ENCODE results near the gene P2RY13. TPM values are rescaled to one million over a fixed set of nuclear protein-coding genes. Genes with fewer than 3 reads are reported as not detected.

Gene P2RY13
- total RNA-seq, 3 donors from 2014 or later: 0.29 to 1.9 (median 1.5) TPM

GRCh38 chr3:151282921-151283320 is 46.4 kb downstream of the P2RY13 start:
- DNase-seq (no peak), ATAC-seq (peak; percentile 68)
- no peak overlapping the region for H3K4me3 ChIP-seq
- intact Hi-C loops (cut with DNase I, micrococcal nuclease): loop anchor here (2.0 to 5.0 kb wide), 2 partner anchors 114 to 116 kb away; no protein-coding TSS in a partner anchor
- TF ChIP-seq CTCF (IDR thresholded peaks at IDR 0.05): peak; percentile 19
- H3K4me1 ChIP-seq (ENCODE audit: low read depth): peaks cover 12% of the 10 kb centered on the region
- H3K9me3 ChIP-seq: no peaks in the 10 kb centered on the region
- no peaks in the 10 kb centered on the region for H3K36me3 ChIP-seq (ENCODE audit: low read depth)

- Histone ChIP-seq H3K9me3 (no peaks in the 10 kb centered on the region), H3K4me1 (ENCODE audit: low read depth) (peaks cover 12% of the 10 kb centered on the region), H3K4me3 (no peak overlapping the region), H3K36me3 (ENCODE audit: low read depth) (no peaks in the 10 kb centered on the region)
- DNase-seq (no peak), ATAC-seq (peak; percentile 9)
- TF ChIP-seq CTCF (IDR thresholded peaks at IDR 0.05): no peak
- intact Hi-C loops (cut with DNase I, micrococcal nuclease): loop anchor here (2.0 to 5.0 kb wide), 2 partner anchors 113 to 114 kb away; no protein-coding TSS in a partner anchor
Measured at GRCh38 chr3:151281671-151282324, 47.6 kb downstream of the P2RY13 start.

- Histone ChIP-seq H3K4me3 (no peak within 1 kb of the TSS), H3K4me1 (ENCODE audit: low read depth) (peaks cover 4% of the 10 kb centered on the region)
Measured at GRCh38 chr3:151278230-151278629, 51.1 kb downstream of the P2RY13 start, which contains the start of gene P2RY14. P2RY14 (minus strand) TSS chr3:151278542; CDS start chr3:151214316, 64,226 bp downstream.

GRCh38 chr3:151276687-151277042 is 52.7 kb downstream of the P2RY13 start:
- H3K4me1 ChIP-seq (ENCODE audit: low read depth): peaks cover 3% of the 10 kb centered on the region
- TF ChIP-seq CTCF (IDR thresholded peaks at IDR 0.05): no peak
- DNase-seq (peak in 1 of 3 donors; percentile 24), ATAC-seq (peak; percentile 61)
- H3K9me3 ChIP-seq: no peaks in the 10 kb centered on the region
- intact Hi-C loops (cut with DNase I, micrococcal nuclease): loop anchor here in 1 of 2 donors (5.0 kb wide), 1 partner anchor 49 kb away; no protein-coding TSS in a partner anchor
- H3K36me3 ChIP-seq (ENCODE audit: low read depth): no peaks in the 10 kb centered on the region
- H3K4me3 ChIP-seq: no peak overlapping the region

More at GRCh38 chr3:151278230-151278629, 51.1 kb downstream of the P2RY13 start, which contains the start of gene P2RY14:
- no peaks in the 10 kb centered on the region for H3K36me3 ChIP-seq (ENCODE audit: low read depth)
- intact Hi-C loops (cut with DNase I, micrococcal nuclease): loop anchor here in 1 of 2 donors (5.0 kb wide), 1 partner anchor 51 kb away; no protein-coding TSS in a partner anchor
- peak; percentile 47 for ATAC-seq
- no peaks in the 10 kb centered on the region for H3K9me3 ChIP-seq
- no peak for TF ChIP-seq CTCF (IDR thresholded peaks at IDR 0.05)
- no peak for DNase-seq

Other genes with a start within 250 kb of the P2RY13 start
- 1 to 10 TPM in 1 of 3 donors, under 1 TPM in 2; 0.39 to 2.4 (median 0.55) TPM for gene MED12L, start 243.9 kb downstream of the P2RY13 start, total RNA-seq
- gene GPR171, start 126.3 kb downstream of the P2RY13 start, total RNA-seq: 1 to 10 TPM; 1.3 to 1.5 (median 1.4) TPM
- 10 to 100 TPM in 1 of 3 donors, 1 to 10 TPM in 2; 3.9 to 18.2 (median 4.4) TPM for gene P2RY14, start 51.0 kb downstream of the P2RY13 start, total RNA-seq
- gene GPR87, start 12.7 kb downstream of the P2RY13 start, total RNA-seq: not detected
- 1 to 10 TPM in 2 of 3 donors, under 1 TPM in 1; 0.32 to 3.4 (median 1.0) TPM for gene P2RY12, start 55.2 kb upstream of the P2RY13 start, total RNA-seq
- gene IGSF10, start 131.5 kb upstream of the P2RY13 start, total RNA-seq: 1 to 10 TPM; 1.0 to 1.6 (median 1.3) TPM

Measured in mucosa of descending colon (tissue), 3 donors.